Melanocyte of skin (primary cell): Measurements from ENCODE around the gene ZNF697. TPM values are rescaled to one million over a fixed set of nuclear protein-coding genes. Genes with fewer than 3 reads are reported as not detected.

ENCODE experiments used
- total RNA-seq, 2 donors: library from RNA; depleted of rRNA; stranded (reverse); fragments of >200 nt; gene quantifications; 2 replicates each; pipeline ENCODE4 v1.2.3, GENCODE V29; 2012

ZNF697 gene
- 10 to 100 TPM; 16.2 to 31.3 TPM for total RNA-seq

GRCh38 chr1:119647734-119648619 is at the start of gene ZNF697:
TSS of gene ZNF697 (minus strand) at chr1:119648266. CDS start at chr1:119626100, 22,166 bp downstream.

Other genes with a start within 250 kb of the ZNF697 start
- under 1 TPM in 1 of 2 donors, not detected in 1; 0.69 TPM for gene HSD3B2, start 233.1 kb downstream of the ZNF697 start, total RNA-seq
- gene HSD3B1, start 141.1 kb downstream of the ZNF697 start, total RNA-seq: not detected
- gene PHGDH, start 63.7 kb upstream of the ZNF697 start, total RNA-seq: 10 to 100 TPM; 60.3 to 85.0 TPM
- gene HMGCS2, start 120.6 kb upstream of the ZNF697 start, total RNA-seq: not detected
- not detected for gene REG4, start 163.2 kb upstream of the ZNF697 start, total RNA-seq
- gene ADAM30, start 248.2 kb upstream of the ZNF697 start, total RNA-seq: not detected